K562 (cell line): ENCODE measurements around the gene ATG4C.

Source experiments
- BACH1 ChIP-seq: fragments of 200-800 bp; sonication (Bioruptor generic); IDR thresholded peaks from 2 replicates; pipeline ENCODE4 v1.6.1; 2016; ENCODE audit warnings: missing genetic modification characterization, missing compliant biosample characterization
- NR2C1 ChIP-seq, 2 experiments: fragments of 450-650 bp; IDR thresholded peaks; 2 replicates each; pipeline ENCODE4 v1.6.1; 2017; ENCODE audit warnings: mild to moderate bottlenecking in 2 of 2, antibody characterized with exemption in 1 of 2, inconsistent platforms in 1 of 2, missing compliant biosample characterization in 1 of 2, missing genetic modification characterization in 1 of 2
- PHB2 ChIP-seq: fragments of 450-650 bp; IDR thresholded peaks from 2 replicates; pipeline ENCODE4 v1.6.1; 2017; ENCODE audit warnings: low read depth
- POLR2A ChIP-seq: fragments of 450-650 bp; conservative IDR thresholded peaks from 2 replicates; pipeline ENCODE4 v1.6.1; 2016
- RAD21 ChIP-seq, 2 experiments: fragments of 250-450 bp in 1 of 2; fragments of 450-650 bp in 1 of 2; sonication (Bioruptor Pico) in 1 of 2; formaldehyde crosslinking in 1 of 2; IDR thresholded peaks in 1 of 2; conservative IDR thresholded peaks in 1 of 2; 2 replicates each; pipeline versions ENCODE4 v1.4.0 to v1.8.0; 2020 to 2022; ENCODE audit warnings: mild to moderate bottlenecking in 2 of 2, moderate library complexity in 1 of 2
- SIX5 ChIP-seq, 2 experiments: IDR thresholded peaks; 2 replicates each; pipeline ENCODE4 v1.6.1; 2011; ENCODE audit warnings: low read length in 2 of 2, borderline replicate concordance in 1 of 2, low read depth in 1 of 2, mild to moderate bottlenecking in 1 of 2, moderate library complexity in 1 of 2; ENCODE audit not compliant: insufficient read depth in 1 of 2
- ZNF76 ChIP-seq: fragments of 250-450 bp; sonication (Bioruptor Pico); IDR thresholded peaks from 2 replicates; pipeline ENCODE4 v1.4.0; 2020; ENCODE audit warnings: mild to moderate bottlenecking, moderate library complexity, borderline replicate concordance
- TF ChIP-seq, protein P1 (sequence below): fragments of 450-650 bp; IDR thresholded peaks from 2 replicates; pipeline ENCODE4 v1.6.1; 2018; ENCODE audit not compliant: partially characterized antibody
- TF ChIP-seq, protein P2 (sequence below), 3 experiments: IDR thresholded peaks in 2 of 3; conservative IDR thresholded peaks in 1 of 3; 2 replicates each; pipeline ENCODE4 v1.5.1; 2011 to 2012; ENCODE audit warnings: low read length in 3 of 3, mild to moderate bottlenecking in 3 of 3, control low read depth in 2 of 3, improper control_type of control experiment in 1 of 3, inconsistent platforms in 1 of 3, low read depth in 1 of 3, mixed read lengths in 1 of 3, moderate library complexity in 1 of 3; ENCODE audit not compliant: insufficient read depth in 2 of 3

DNA sequence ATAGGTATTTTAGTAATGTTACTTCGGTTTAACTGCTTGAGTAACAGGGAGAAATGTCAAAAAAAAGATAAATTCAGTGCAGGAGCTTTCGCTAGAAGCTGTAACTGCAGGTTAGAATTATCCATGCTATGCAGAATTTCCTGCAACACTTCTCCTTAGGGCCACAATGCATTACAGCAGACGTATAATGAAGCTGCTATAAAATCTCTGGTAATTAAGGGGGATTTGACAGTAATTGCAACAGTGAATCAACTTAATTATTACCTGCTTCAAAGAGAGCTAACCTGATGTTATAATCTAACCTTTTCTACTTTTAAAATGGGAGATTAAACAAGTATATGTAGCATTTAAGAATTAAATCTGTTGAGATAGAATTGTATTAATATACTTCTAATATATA, 92.6 kb downstream of the ATG4C start:
- TF ChIP-seq POLR2A = no peak
- no peak for TF ChIP-seq SIX5 (IDR thresholded peaks at IDR 0.05; ENCODE audit: borderline replicate concordance in 1 of 2, insufficient read depth in 1 of 2, low read depth in 1 of 2, low read length in 2 of 2)
- no peak for TF ChIP-seq NR2C1 (IDR thresholded peaks at IDR 0.05)
- TF ChIP-seq NR2C1 (tag; IDR thresholded peaks at IDR 0.05) = no peak
- TF ChIP-seq RAD21 (CRISPR knock-in tag; conservative IDR thresholded peaks at IDR 0.05 in 1 of 2, IDR thresholded peaks at IDR 0.05 in 1 of 2) = no peak
- no peak for TF ChIP-seq PHB2
- TF ChIP-seq, protein P1, sequence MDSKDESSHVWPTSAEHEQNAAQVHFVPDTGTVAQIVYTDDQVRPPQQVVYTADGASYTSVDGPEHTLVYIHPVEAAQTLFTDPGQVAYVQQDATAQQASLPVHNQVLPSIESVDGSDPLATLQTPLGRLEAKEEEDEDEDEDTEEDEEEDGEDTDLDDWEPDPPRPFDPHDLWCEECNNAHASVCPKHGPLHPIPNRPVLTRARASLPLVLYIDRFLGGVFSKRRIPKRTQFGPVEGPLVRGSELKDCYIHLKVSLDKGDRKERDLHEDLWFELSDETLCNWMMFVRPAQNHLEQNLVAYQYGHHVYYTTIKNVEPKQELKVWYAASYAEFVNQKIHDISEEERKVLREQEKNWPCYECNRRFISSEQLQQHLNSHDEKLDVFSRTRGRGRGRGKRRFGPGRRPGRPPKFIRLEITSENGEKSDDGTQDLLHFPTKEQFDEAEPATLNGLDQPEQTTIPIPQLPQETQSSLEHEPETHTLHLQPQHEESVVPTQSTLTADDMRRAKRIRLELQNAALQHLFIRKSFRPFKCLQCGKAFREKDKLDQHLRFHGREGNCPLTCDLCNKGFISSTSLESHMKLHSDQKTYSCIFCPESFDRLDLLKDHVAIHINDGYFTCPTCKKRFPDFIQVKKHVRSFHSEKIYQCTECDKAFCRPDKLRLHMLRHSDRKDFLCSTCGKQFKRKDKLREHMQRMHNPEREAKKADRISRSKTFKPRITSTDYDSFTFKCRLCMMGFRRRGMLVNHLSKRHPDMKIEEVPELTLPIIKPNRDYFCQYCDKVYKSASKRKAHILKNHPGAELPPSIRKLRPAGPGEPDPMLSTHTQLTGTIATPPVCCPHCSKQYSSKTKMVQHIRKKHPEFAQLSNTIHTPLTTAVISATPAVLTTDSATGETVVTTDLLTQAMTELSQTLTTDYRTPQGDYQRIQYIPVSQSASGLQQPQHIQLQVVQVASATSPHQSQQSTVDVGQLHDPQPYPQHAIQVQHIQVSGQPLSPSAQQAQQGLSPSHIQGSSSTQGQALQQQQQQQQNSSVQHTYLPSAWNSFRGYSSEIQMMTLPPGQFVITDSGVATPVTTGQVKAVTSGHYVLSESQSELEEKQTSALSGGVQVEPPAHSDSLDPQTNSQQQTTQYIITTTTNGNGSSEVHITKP = no peak
- TF ChIP-seq, protein P2, sequence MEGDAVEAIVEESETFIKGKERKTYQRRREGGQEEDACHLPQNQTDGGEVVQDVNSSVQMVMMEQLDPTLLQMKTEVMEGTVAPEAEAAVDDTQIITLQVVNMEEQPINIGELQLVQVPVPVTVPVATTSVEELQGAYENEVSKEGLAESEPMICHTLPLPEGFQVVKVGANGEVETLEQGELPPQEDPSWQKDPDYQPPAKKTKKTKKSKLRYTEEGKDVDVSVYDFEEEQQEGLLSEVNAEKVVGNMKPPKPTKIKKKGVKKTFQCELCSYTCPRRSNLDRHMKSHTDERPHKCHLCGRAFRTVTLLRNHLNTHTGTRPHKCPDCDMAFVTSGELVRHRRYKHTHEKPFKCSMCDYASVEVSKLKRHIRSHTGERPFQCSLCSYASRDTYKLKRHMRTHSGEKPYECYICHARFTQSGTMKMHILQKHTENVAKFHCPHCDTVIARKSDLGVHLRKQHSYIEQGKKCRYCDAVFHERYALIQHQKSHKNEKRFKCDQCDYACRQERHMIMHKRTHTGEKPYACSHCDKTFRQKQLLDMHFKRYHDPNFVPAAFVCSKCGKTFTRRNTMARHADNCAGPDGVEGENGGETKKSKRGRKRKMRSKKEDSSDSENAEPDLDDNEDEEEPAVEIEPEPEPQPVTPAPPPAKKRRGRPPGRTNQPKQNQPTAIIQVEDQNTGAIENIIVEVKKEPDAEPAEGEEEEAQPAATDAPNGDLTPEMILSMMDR (IDR thresholded peaks at IDR 0.05 in 2 of 3, conservative IDR thresholded peaks at IDR 0.05 in 1 of 3; ENCODE audit: insufficient read depth in 2 of 3, low read depth in 1 of 3, low read length in 3 of 3) = no peak
- no peak for TF ChIP-seq ZNF76 (CRISPR knock-in tag)
- TF ChIP-seq BACH1 (tag) = no peak
